B cell (primary cell): Measurements from ENCODE around the gene DIPK1A. TPM values are rescaled to one million over a fixed set of nuclear protein-coding genes. Genes with fewer than 3 reads are reported as not detected.

Experiments
- ATAC-seq: fragments of 200-7000 bp; cut with Tn5 transposase; one replicate; pipeline ENCODE4 v1.10.0; 2021; ENCODE audit warnings: low read depth, mild to moderate bottlenecking, moderate number of reproducible peaks, moderate library complexity
- CTCF ChIA-PET: fragments of 350-600 bp; sonication (Branson Sonifier 250); formaldehyde crosslinking; loops from one replicate; lab custom pipeline; 2021; ENCODE audit warnings: antibody characterized with exemption, inconsistent platforms; lab: Charles Lee
- POLR2A ChIA-PET: fragments of 350-600 bp; sonication (Branson Sonifier 250); formaldehyde crosslinking; loops from one replicate; lab custom pipeline; 2021; ENCODE audit warnings: antibody characterized with exemption; lab: Charles Lee
- DNase-seq: peaks from one replicate; pipeline ENCODE4 v3.0.0; 2013
- H2AFZ ChIP-seq: 2 replicates; pipeline ENCODE4 v1.6.1; 2012; ENCODE audit warnings: mild to moderate bottlenecking, low read depth, low read length; ENCODE audit not compliant: insufficient read depth, poor library complexity, severe bottlenecking
- H3K27ac ChIP-seq, 2 donors: 1 replicate in 1 of 2; 2 replicates in 1 of 2; pipeline ENCODE4 v1.5.1; 2012 to 2013; ENCODE audit warnings: low read length in 2 of 2, mild to moderate bottlenecking in 2 of 2, moderate library complexity in 1 of 2
- H3K27me3 ChIP-seq, 4 experiments: fragments of 200-600 bp in 1 of 4; sonication (generic) in 1 of 4; replicated peaks in 1 of 4; 1 replicate in 2 of 4; 2 replicates in 2 of 4; pipeline versions ENCODE4 v1.6.1 to v1.7.0; 2013 to 2016; ENCODE audit warnings: low read length in 3 of 4, mild to moderate bottlenecking in 2 of 4, mixed read lengths in 1 of 4, moderate library complexity in 1 of 4; ENCODE audit not compliant: insufficient read depth in 4 of 4, control insufficient read depth in 3 of 4; ENCODE audit errors: control extremely low read depth in 1 of 4
- H3K36me3 ChIP-seq, 2 experiments: replicated peaks in 1 of 2; 1 replicate in 1 of 2; 2 replicates in 1 of 2; pipeline versions ENCODE4 v1.6.1 to v1.7.1; 2013; ENCODE audit warnings: low read length in 1 of 2; ENCODE audit not compliant: insufficient read depth in 2 of 2, control insufficient read depth in 1 of 2; ENCODE audit errors: control extremely low read depth in 1 of 2, extremely low read depth in 1 of 2
- H3K4me1 ChIP-seq, 2 donors: fragments of 200-600 bp in 1 of 2; sonication (generic) in 1 of 2; 1 replicate in 1 of 2; 2 replicates in 1 of 2; pipeline versions ENCODE4 v1.5.1 to v1.6.1; 2013 to 2017; ENCODE audit warnings: low read length in 2 of 2; ENCODE audit not compliant: control insufficient read depth in 2 of 2, insufficient read depth in 2 of 2
- H3K4me2 ChIP-seq: replicated peaks from 2 replicates; pipeline ENCODE3; 2012; ENCODE audit warnings: mild to moderate bottlenecking, low read depth, low read length; ENCODE audit not compliant: poor library complexity, severe bottlenecking
- H3K4me3 ChIP-seq, 5 experiments: fragments of 200-600 bp in 1 of 5; sonication (generic) in 1 of 5; 1 replicate in 3 of 5; 2 replicates in 2 of 5; pipeline versions ENCODE4 v1.5.1 to v1.7.0; 2011 to 2016; ENCODE audit warnings: low read length in 4 of 5, mild to moderate bottlenecking in 4 of 5, low read depth in 2 of 5, control low read depth in 1 of 5, moderate library complexity in 1 of 5; ENCODE audit not compliant: insufficient read depth in 1 of 5; ENCODE audit errors: control extremely low read depth in 1 of 5, extremely low read depth in 1 of 5
- H3K79me2 ChIP-seq: fragments of 200-600 bp; sonication (generic); one replicate; pipeline ENCODE4 v1.6.0; 2016; ENCODE audit warnings: low read length; ENCODE audit not compliant: control insufficient read depth, insufficient read depth
- H3K9ac ChIP-seq: fragments of 200-600 bp; sonication (generic); 2 replicates; pipeline ENCODE4 v1.6.1; 2017; ENCODE audit warnings: mild to moderate bottlenecking, low read length, moderate library complexity
- H3K9me3 ChIP-seq, 3 donors: one replicate each; pipeline versions ENCODE4 v1.6.1 to v1.7.1; 2013; ENCODE audit warnings: low read length in 2 of 3; ENCODE audit not compliant: control insufficient read depth in 2 of 3, insufficient read depth in 1 of 3; ENCODE audit errors: control extremely low read depth in 1 of 3
- H4K20me1 ChIP-seq: 2 replicates; pipeline ENCODE4 v1.6.0; 2012; ENCODE audit warnings: mild to moderate bottlenecking, low read length; ENCODE audit not compliant: insufficient read depth, control insufficient read depth, poor library complexity, severe bottlenecking
- H3K27ac Mint-ChIP-seq: one replicate; pipeline ENCODE4 v1.8.0; 2021; ENCODE audit warnings: mixed read lengths
- H3K27me3 Mint-ChIP-seq: one replicate; pipeline ENCODE4 v1.8.0; 2021; ENCODE audit warnings: mixed read lengths
- H3K4me1 Mint-ChIP-seq: one replicate; pipeline ENCODE4 v1.8.0; 2021; ENCODE audit warnings: mixed read lengths
- H3K4me3 Mint-ChIP-seq: one replicate; pipeline ENCODE4 v1.8.0; 2021; ENCODE audit warnings: mixed read lengths
- H3K9me3 Mint-ChIP-seq: one replicate; pipeline ENCODE4 v1.8.0; 2022; ENCODE audit warnings: mixed read lengths; ENCODE audit not compliant: insufficient read depth
- EZH2 ChIP-seq: IDR thresholded peaks from 2 replicates; pipeline ENCODE4 v1.6.1; 2012; ENCODE audit warnings: borderline replicate concordance, low read depth, mild to moderate bottlenecking, moderate library complexity, low read length; ENCODE audit not compliant: insufficient read depth, poor library complexity, severe bottlenecking
- WGBS: methylation state at CpG from one replicate; pipeline ENCODE4 v1.1.5; 2013; ENCODE audit warnings: missing lambda C conversion rate; ENCODE audit not compliant: insufficient coverage; 5-methylcytosine and 5-hydroxymethylcytosine counted together
- intact Hi-C: fragments of 100-400 bp; cut with micrococcal nuclease; formaldehyde crosslinking; loops from one replicate; pipeline ENCODE4 v1.10.0; 2022
- polyA plus RNA-seq: library from polyadenylated mRNA; depleted of rRNA; stranded (reverse); fragments of >200 nt; gene quantifications from 2 replicates; pipeline ENCODE4 v1.2.3, GENCODE V29; 2012
- total RNA-seq, 2 donors: library from RNA; stranded (reverse); fragments of 120-200 nt in 1 of 2; gene quantifications; 1 replicate in 1 of 2; 2 replicates in 1 of 2; pipeline versions ENCODE4 v1.2.3 to v1.2.4, GENCODE V29; 2013 to 2022
- TF ChIP-seq, protein P1 (sequence below): fragments of 200-600 bp; IDR thresholded peaks from one replicate; pipeline ENCODE4 v1.8.0; 2022; ENCODE audit warnings: antibody characterized with exemption, mild to moderate bottlenecking

The DIPK1A gene
- total and polyA plus RNA-seq, 2 donors (not counting 1 experiment from before 2014, with no cell fraction given): 10.7 to 22.7 TPM

DNA sequence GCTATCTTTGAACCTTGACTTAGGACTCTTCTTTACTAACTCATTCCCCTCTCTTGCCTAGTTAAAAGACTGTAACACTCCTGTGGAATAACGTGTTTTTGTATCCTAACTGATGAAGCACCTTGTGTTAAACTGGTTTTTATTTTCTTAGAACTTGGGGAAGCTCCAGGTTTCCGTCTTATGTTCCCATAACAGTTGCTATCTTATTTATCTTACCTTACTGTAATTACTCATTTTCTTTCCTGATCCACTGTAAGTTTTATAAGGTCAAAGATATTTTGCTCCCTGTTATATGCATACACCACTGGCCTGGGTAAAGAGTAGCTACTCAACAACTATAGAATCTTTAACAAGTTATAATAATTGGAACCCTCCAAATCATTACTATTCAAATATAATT, 86.3 kb downstream of the DIPK1A start:
- H3K36me3 ChIP-seq: peaks cover 5 to 28% of the 10 kb centered on the region in 2 experiments
- H3K79me2 ChIP-seq: peaks cover 60% of the 10 kb centered on the region
- no peaks in the 10 kb centered on the region for H3K9me3 Mint-ChIP-seq
- no peak overlapping the region for H3K4me2 ChIP-seq
- DNase-seq (no peak), ATAC-seq (no peak)
- H3K4me3 Mint-ChIP-seq: no peak overlapping the region
- intact Hi-C loops: no loop called here
- peaks cover 9 to 16% of the 10 kb centered on the region in 2 donors for H3K4me1 ChIP-seq
- no peak overlapping the region for H3K27ac Mint-ChIP-seq
- H3K27me3 ChIP-seq: no peaks in the 10 kb centered on the region
- H3K27ac ChIP-seq: no peak overlapping the region
- POLR2A ChIA-PET: no interaction called here
- peaks cover 0 to 6% (median 1%) of the 10 kb centered on the region in 3 donors for H3K9me3 ChIP-seq
- TF ChIP-seq, protein P1, sequence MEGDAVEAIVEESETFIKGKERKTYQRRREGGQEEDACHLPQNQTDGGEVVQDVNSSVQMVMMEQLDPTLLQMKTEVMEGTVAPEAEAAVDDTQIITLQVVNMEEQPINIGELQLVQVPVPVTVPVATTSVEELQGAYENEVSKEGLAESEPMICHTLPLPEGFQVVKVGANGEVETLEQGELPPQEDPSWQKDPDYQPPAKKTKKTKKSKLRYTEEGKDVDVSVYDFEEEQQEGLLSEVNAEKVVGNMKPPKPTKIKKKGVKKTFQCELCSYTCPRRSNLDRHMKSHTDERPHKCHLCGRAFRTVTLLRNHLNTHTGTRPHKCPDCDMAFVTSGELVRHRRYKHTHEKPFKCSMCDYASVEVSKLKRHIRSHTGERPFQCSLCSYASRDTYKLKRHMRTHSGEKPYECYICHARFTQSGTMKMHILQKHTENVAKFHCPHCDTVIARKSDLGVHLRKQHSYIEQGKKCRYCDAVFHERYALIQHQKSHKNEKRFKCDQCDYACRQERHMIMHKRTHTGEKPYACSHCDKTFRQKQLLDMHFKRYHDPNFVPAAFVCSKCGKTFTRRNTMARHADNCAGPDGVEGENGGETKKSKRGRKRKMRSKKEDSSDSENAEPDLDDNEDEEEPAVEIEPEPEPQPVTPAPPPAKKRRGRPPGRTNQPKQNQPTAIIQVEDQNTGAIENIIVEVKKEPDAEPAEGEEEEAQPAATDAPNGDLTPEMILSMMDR: no peak
- no peak for TF ChIP-seq EZH2
- CTCF ChIA-PET: interaction anchor here (0.6 to 1.9 kb wide), 2 partner anchors 114 to 119 kb away, joined by 4 to 5 read pairs; no protein-coding TSS in a partner anchor
- H3K4me3 ChIP-seq: no peak overlapping the region
- H3K27me3 Mint-ChIP-seq: no peaks in the 10 kb centered on the region
- H3K4me1 Mint-ChIP-seq: peaks cover 26% of the 10 kb centered on the region
- H4K20me1 ChIP-seq: peaks cover 29% of the 10 kb centered on the region
- H3K9ac ChIP-seq: no peak overlapping the region
- WGBS: no CpG with 5 or more reads among the region's 2 CpGs
- no peak overlapping the region for H2AFZ ChIP-seq

DNA sequence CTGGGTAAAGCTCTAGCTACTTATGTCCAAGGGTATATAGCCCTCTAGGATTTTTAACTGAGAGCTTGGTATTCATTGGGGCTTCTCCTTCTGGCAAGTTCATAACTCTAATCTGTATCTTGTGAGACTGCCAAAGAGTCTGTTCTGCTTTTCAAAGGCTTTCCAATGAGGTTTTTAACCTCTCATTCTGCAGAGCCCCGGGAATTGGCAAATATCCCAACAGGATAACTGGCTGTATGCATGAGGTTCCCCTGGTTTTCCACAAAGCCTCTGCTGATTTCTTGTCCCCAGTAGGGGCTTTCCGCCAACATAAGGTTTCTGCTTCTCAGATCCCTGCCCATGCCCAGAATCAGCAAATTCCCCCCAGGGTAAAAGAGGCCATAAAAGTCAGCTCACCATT, 88.5 kb downstream of the DIPK1A start:
- TF ChIP-seq, protein P1: no peak
- TF ChIP-seq EZH2: no peak
- H3K4me1 Mint-ChIP-seq: peaks cover 14% of the 10 kb centered on the region
- peaks cover 17% of the 10 kb centered on the region for H4K20me1 ChIP-seq
- H3K4me1 ChIP-seq: peaks cover 4 to 9% of the 10 kb centered on the region in 2 donors
- ChIA-PET POLR2A (interaction anchor here (0.6 kb wide), 1 partner anchor 40 kb away, joined by 3 read pairs; no protein-coding TSS in a partner anchor), CTCF (interaction anchor here (1.3 kb wide), 1 partner anchor 10 kb away, joined by 4 read pairs; no protein-coding TSS in a partner anchor)
- H3K4me2 ChIP-seq: no peak overlapping the region
- ATAC-seq (no peak), DNase-seq (no peak)
- H3K4me3 Mint-ChIP-seq: no peak overlapping the region
- no peak overlapping the region for H3K9ac ChIP-seq
- peaks cover 0 to 6% (median 1%) of the 10 kb centered on the region in 3 donors for H3K9me3 ChIP-seq
- H3K36me3 ChIP-seq: peaks cover 5 to 34% of the 10 kb centered on the region in 2 experiments
- 100% methylated on average over 2 of the region's 2 CpGs for WGBS
- H2AFZ ChIP-seq: no peak overlapping the region
- no peak overlapping the region for H3K4me3 ChIP-seq
- no peak overlapping the region for H3K27ac Mint-ChIP-seq
- H3K9me3 Mint-ChIP-seq: no peaks in the 10 kb centered on the region
- intact Hi-C loops: no loop called here
- no peak overlapping the region for H3K27ac ChIP-seq
- no peaks in the 10 kb centered on the region for H3K27me3 Mint-ChIP-seq
- no peaks in the 10 kb centered on the region for H3K27me3 ChIP-seq
- peaks cover 43% of the 10 kb centered on the region for H3K79me2 ChIP-seq
